ENCODE data around the gene KRTAP24-1. TPM values are rescaled to one million over a fixed set of nuclear protein-coding genes. Genes with fewer than 3 reads are reported as not detected.

KRTAP24-1 gene
- total RNA-seq, 1 experiment from 2014 or later = not detected

DNA sequence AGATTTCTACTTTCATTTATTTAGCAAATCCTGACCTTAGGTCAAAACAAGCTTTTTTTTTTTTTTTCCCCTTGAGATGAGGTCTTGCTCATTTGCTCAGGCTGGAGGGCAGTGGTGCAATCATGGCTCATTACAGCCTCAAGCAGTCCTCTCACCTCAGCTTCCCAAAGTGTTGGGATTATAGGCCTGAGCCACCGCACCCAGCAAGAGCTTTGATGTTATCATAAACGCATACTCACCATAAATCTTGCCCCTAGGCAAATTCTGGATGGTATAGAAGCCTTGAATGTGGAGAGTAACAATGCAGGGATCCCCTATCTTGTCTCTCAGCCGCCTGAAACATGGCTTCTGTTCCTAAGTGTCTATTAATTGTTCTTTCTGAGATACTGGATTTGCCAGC is 42.1 kb downstream of the KRTAP24-1 start:
- Mint-ChIP-seq H3K36me3 (ENCODE audit: insufficient read depth in 1 of 3, low read depth in 3 of 3) (no peaks in the 10 kb centered on the region), H3K4me3 (no peak overlapping the region), H3K9me3 (no peaks in the 10 kb centered on the region), H3K27ac (no peak overlapping the region; a peak in 1 of 7 replicates), H3K27me3 (ENCODE audit: low read depth) (no peaks in the 10 kb centered on the region), H3K4me1 (no peaks in the 10 kb centered on the region)
- no peak overlapping the region for H3T11ph ChIP-seq (ENCODE audit: low read length)
- H3K9me3 ChIP-seq (ENCODE audit: control insufficient read depth, low read depth, low read length) = no peaks in the 10 kb centered on the region
- DNase-seq = no peak
- H3K4me1 ChIP-seq (ENCODE audit: insufficient read depth, low read length) = no peaks in the 10 kb centered on the region
- H3K4me2 ChIP-seq (ENCODE audit: insufficient read depth, insufficient read length, low read length) = no peak overlapping the region
- no peak overlapping the region for H2AFZ ChIP-seq (ENCODE audit: low read length)
- H3K56ac ChIP-seq (ENCODE audit: insufficient read length, low read depth, low read length) = no peak overlapping the region
- WGBS (ENCODE audit: extremely low coverage, insufficient read length, low lambda C conversion rate) = no CpG with 5 or more reads among the region's 3 CpGs
- H4K8ac ChIP-seq (replicated peaks; ENCODE audit: insufficient read length, low read depth, low read length) = no peak overlapping the region
- H2BK5ac ChIP-seq (ENCODE audit: insufficient read length, low read length) = no peak overlapping the region
- no peak overlapping the region for H2BK12ac ChIP-seq (ENCODE audit: insufficient read length, low read depth, low read length)
- no peak overlapping the region for H3K18ac ChIP-seq (ENCODE audit: insufficient read length, low read depth, low read length)
- H2BK120ac ChIP-seq (ENCODE audit: low read depth, low read length, poor library complexity, severe bottlenecking) = no peak overlapping the region
- H3K14ac ChIP-seq (ENCODE audit: insufficient read depth, low read length) = no peak overlapping the region
- no peak overlapping the region for H4K5ac ChIP-seq (ENCODE audit: insufficient read length, low read depth, low read length)
- no peak overlapping the region for H2AK5ac ChIP-seq (ENCODE audit: insufficient read length, low read length)
- no peaks in the 10 kb centered on the region for H3K79me2 ChIP-seq (ENCODE audit: insufficient read depth, low read length)
- H4K20me1 ChIP-seq (ENCODE audit: control insufficient read depth, insufficient read depth, insufficient read length) = no peaks in the 10 kb centered on the region
- H3K79me1 ChIP-seq (ENCODE audit: insufficient read depth, low read depth, low read length, poor library complexity, severe bottlenecking) = no peaks in the 10 kb centered on the region
- H2BK20ac ChIP-seq (ENCODE audit: low read depth, low read length, poor library complexity, severe bottlenecking) = no peak overlapping the region
- H4K91ac ChIP-seq (ENCODE audit: insufficient read length, low read depth, low read length) = no peak overlapping the region
- no peaks in the 10 kb centered on the region for H3K23me2 ChIP-seq (ENCODE audit: insufficient read length, low read depth, low read length, poor library complexity, severe bottlenecking)
- H3K4ac ChIP-seq (ENCODE audit: low read depth, low read length) = no peak overlapping the region
- no peak overlapping the region for H3K9ac ChIP-seq (ENCODE audit: extremely low read depth, insufficient read length, low read length)
- H3K23ac ChIP-seq (ENCODE audit: insufficient read length, low read depth, low read length) = no peak overlapping the region
- H2BK15ac ChIP-seq (ENCODE audit: low read depth, low read length) = no peak overlapping the region
- no peaks in the 10 kb centered on the region for H3K27me3 ChIP-seq (ENCODE audit: insufficient read depth, low read length)
- H3K27ac ChIP-seq (ENCODE audit: insufficient read length, low read depth, low read length) = no peak overlapping the region
- TF ChIP-seq, protein P1, sequence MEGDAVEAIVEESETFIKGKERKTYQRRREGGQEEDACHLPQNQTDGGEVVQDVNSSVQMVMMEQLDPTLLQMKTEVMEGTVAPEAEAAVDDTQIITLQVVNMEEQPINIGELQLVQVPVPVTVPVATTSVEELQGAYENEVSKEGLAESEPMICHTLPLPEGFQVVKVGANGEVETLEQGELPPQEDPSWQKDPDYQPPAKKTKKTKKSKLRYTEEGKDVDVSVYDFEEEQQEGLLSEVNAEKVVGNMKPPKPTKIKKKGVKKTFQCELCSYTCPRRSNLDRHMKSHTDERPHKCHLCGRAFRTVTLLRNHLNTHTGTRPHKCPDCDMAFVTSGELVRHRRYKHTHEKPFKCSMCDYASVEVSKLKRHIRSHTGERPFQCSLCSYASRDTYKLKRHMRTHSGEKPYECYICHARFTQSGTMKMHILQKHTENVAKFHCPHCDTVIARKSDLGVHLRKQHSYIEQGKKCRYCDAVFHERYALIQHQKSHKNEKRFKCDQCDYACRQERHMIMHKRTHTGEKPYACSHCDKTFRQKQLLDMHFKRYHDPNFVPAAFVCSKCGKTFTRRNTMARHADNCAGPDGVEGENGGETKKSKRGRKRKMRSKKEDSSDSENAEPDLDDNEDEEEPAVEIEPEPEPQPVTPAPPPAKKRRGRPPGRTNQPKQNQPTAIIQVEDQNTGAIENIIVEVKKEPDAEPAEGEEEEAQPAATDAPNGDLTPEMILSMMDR (conservative IDR thresholded peaks at IDR 0.05) = no peak
